Stimulated activated CD4-positive, alpha-beta T cell treated with anti-CD3 and anti-CD28 coated beads, TNF-alpha, amount 100 ng/mL, for 48 hours (primary cell): ENCODE measurements around the gene AKAP11.
"Not testable (repeated sequence)": the region's sequence is repeated elsewhere in the genome, so short reads cannot be mapped to it uniquely, and the experiment has no call there.

Experiments used
- DNase-seq, 3 donors: peaks; one replicate each; pipeline ENCODE4 v3.0.0-alpha.2; 2020; ENCODE audit warnings: low read depth in 3 of 3

Gene AKAP11, protein sequence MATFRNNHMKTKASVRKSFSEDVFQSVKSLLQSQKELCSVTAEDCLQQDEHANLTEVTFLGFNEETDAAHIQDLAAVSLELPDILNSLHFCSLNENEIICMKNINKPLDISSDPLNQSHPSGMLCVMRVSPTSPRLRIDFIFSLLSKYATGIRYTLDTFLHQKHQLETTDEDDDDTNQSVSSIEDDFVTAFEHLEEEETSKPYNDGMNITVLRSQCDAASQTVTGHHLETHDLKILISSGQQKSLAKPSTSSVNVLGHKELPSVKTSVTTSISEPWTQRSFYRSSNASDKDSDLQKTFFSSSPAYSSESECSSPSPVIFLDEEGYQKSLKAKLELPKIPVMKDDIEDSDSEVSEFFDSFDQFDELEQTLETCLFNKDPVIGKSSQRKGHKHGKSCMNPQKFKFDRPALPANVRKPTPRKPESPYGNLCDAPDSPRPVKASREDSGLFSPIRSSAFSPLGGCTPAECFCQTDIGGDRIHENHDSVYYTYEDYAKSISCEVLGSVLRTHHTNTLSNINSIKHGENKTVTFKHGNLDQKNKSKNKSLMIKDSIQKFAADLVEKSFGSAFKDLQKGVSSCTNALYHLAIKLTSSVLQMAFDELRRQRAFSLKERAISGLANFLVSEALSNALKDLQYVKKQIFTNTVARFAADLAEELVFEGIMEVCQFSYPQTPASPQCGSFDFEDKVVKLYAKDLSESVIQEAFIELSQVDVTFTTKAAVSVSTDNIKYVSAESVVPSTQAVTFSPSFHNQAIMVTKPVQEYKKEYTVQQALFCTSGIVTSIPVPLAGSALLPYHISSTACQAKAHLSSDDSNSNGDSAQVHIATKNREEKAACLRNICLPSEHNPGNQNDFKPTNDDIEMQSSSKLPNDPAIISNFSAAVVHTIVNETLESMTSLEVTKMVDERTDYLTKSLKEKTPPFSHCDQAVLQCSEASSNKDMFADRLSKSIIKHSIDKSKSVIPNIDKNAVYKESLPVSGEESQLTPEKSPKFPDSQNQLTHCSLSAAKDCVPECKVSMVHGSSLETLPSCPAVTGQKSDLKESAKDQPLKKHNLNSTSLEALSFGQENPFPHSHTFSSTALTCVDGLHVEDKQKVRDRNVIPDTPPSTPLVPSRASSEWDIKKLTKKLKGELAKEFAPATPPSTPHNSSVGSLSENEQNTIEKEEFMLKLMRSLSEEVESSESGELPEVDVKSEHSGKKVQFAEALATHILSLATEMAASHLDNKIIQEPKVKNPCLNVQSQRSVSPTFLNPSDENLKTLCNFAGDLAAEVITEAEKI (N-terminal part only)

DNA sequence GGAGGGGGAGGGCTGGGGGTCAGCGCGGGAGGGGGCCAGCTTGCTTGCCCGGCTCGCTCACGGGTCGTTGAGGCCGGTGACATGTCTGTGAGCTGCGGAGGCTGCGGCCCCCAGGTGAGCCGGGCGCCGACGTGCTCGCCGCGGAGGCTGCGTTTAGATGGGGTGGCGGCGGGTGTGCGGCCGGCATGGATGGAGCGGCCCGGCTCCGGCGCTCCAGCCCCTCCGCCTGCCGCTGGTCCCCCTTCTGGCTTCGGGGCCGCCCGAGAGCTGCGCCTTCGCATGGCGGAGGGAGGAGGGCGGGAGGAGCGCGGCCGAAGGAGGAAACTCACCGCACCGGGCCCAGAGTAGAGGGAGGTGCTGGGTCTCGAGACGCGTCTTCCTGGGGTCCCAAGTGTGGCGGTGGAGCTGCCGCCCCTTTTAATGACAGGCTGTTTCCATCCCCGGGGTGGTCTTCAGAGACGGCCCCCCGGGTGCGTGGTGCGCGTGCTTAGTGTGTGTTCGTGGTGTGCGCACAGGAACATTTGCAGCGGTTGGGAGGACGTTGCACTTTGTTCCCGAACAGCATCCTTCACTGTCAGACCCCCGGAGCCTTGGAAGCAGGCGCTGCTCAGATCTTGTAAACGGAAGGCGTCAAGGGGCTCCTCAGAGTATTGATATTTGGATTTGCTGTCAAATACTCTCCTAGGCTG, at the start of gene AKAP11:
AKAP11 (plus strand) TSS at position 38 of the 689 bp plus-strand sequence. CDS start 14,197 bp downstream, outside the sequence.
- peak; percentile 18 to 43 (median 35) for DNase-seq

DNA sequence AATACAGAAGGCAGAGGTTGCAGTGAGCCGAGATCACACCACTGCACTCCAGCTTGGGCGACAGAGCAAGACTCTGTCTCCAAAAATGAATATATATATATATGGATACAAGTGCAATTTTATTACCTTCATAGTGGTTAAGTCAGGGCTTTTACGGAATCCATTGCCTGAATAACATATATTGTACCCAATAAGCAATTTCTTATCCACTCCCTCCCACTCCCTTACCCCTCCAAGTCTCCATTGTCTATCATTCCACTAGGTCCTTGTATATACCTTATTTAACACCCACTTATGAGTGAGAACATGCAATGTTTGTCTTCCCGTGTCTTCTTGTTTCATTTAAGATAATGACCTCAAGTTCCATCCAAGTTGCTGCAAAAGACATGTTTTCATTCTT, 48.3 kb upstream of the AKAP11 start:
- no peak for DNase-seq

DNA sequence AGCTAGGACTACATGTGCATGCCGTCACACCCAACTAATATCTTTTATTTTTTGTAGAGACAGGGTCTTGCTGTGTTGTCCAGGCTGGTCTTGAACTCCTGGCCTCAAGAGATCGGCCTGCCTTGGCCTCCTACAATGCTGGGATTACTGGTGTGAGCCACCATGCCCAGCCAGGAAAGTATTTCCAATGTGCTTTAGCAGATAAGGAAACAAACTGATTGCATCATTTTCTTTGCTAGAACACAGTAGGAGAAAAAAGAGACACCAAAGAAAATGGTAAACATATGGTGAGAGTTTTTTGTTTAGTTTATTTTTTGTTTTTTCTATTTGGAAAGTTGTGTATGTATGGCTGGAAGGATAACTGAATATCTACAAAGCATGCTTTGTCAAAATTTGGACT, 46.9 kb upstream of the AKAP11 start:
- DNase-seq, result no peak

DNA sequence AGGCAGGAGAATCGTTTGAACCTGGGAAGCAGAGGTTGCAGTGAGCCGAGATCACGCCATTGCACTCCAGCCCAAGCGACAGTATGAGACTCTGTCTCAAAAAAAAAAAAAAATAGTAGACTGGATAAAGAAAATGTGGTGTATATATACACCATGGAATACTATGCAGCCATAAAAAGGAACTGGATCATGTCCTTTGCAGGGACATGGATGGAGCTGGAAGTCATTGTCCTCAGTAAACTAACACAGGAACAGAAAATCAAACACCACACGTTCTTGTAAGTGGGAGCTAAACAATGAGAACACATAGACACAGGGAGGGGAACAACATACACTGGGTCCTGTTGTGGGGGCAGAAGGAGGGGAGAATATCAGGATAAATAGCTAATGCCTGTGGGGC, 45.2 kb upstream of the AKAP11 start:
- DNase-seq, result not testable (repeated sequence)

DNA sequence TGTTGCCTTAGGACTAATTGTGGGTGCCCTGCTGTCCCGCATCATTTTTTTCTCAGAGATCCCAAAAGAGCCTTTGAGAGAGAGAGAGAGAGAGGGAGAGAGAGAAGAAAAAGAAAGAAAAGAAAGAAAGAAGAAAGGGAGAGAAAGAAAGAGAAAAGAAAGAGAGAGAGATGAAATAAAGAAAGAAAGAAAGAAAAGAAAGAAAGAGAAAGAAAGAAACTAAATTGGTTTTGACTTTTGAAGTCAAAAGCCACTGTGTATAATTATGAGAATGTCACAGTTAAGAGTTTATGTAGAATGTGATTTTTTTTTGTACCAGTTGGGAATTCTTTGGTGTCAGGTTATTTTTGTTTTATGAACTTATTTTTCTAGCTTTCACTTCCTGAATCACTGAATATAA, 43.4 kb upstream of the AKAP11 start:
- no peak for DNase-seq

DNA sequence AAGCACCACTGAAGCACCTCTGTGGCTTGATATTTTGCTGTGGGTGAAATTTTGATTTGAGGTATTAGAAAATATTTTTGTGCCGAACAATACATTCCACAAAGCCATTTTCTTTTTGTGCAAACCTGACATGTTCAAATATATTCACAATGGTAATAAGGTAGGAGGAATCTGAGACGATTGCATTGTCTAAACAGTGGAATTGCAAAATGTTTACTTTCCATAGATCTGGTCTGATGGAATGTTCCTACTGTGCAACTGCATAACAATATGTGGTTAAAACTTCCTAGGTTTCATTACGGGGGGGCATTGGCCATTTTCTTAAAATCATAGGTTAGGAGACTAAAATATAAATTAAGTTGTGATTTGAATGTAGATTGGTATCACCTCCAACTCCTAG, 42.7 kb upstream of the AKAP11 start:
- no peak for DNase-seq

DNA sequence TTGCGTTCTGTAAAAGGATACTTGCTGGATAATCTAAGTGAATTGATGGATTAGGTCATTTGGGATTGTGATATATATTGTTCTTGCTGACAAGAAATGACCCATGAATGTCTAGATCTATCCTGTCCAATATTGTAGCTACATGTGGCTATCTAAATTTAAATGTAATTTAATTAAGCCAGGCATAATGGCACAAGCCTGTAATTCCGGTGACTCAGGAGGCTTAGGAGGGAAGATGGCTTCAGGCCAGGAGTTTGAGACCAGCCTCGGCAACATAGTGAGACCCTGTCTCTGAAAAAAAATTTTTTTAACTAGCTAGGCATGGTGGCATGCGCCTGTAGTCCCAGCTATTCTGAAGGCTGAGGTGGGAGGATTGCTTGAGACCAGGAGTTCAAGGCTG, 39.3 kb upstream of the AKAP11 start:
- DNase-seq, result no peak

DNA sequence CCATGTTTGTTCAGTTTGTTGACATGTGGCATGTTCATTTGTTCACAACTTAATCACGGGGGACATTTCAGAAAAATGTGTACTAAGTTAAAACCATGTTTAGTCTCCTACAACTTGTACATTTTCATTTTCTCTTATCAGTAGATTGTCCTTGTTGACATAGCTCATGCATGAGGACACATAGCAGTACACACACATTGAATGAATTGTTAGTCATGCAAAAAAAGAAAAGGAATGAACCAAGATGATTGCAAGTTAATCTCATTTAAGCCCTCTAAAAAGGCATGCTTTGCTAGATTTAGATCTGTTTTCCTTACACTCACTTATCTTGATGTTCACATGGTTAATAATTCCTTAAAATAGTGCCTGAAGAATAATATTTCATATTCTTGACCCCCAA, 38.2 kb upstream of the AKAP11 start:
- no peak for DNase-seq

DNA sequence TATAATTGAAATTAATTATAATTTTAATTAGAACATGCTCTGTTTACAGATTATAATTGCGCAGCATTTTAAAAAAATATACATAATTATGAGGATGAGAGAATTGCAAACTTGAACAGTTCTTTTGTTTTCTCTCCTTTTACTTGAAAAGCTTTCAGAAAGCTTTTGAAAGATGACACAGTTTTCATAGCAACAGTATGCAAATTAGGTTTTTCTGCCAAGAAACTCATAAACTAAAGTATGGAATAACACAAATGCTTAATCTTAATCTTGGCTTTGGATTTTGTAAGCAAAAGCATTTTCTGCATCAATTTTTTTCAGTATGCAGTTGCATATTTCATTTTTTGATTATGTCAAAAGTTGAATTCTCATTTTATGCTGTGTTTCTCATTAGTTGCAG, 32.8 kb upstream of the AKAP11 start:
- no peak for DNase-seq

DNA sequence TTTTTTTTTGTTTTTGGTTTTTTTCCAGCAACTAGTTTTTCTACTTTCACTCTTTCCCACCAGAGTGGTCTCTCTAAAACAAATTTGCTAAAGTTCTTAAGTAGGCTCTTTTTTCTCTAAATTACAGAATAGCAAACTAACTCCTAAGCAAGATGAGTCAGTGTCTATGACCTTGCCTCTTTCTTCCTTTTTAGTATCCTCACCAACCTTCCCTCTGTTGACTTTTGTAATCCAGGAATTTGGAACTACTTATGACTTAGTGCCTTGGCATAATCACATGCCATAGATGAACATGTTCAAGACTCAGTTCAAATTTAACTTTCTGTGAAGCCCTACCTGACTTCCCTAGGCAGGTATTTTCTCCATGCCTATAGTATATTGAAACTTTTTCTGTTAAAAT, 32.3 kb upstream of the AKAP11 start:
- no peak for DNase-seq

DNA sequence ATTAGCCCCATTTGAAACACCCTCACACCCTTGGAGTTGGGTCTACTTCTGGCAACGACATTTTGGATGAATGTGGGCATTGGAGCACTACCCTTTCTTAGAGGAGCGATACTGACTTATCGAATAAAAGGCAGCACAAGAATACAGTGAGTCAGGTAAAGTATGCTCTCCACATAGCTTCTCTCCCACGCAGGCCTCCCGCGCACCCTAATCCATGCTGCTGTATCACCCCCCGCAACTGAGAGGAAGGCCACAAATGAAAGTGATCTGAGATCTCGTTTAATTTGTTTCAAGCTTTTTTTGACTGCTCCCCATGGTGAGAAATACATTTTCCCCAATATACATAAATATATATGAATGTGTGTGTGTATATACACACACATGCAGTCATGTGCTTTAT, 25.4 kb upstream of the AKAP11 start:
- no peak for DNase-seq

DNA sequence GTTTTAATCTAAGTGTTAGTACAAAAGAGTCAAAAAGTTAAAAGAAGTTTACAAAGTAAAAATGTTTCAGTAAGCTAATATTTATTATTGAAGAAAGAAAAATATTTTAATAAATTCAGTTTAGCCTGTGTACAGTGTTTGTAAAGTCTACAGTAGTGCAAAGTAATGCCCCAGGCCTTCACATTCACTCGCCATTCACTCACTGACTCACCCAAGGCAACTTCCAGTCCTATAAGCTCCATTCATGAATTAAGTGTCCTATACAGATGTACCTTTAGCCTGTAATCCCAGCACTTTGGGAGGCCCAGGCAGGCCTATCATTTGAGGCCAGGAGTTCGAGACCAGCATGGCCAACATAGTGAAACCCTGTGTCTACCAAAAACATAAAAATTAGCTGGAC, 24.1 kb upstream of the AKAP11 start:
- no peak for DNase-seq

DNA sequence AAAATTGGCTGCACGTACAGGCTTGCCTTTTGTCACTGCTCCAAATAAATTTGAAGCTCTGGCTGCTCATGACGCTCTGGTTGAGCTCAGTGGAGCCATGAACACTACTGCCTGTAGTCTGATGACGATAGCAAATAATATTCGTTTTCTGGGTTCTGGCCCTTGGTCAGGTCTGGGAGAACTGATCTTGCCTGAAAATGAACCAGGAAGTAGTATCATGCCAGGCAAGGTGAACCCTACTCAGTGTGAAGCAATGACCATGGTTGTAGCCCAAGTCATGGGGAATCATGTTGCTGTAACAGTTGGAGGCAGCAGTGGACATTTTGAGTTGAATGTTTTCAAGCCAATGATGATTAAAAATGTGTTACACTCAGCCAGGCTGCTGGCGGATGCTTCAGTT, 16.1 kb upstream of the AKAP11 start:
- DNase-seq, result no peak

DNA sequence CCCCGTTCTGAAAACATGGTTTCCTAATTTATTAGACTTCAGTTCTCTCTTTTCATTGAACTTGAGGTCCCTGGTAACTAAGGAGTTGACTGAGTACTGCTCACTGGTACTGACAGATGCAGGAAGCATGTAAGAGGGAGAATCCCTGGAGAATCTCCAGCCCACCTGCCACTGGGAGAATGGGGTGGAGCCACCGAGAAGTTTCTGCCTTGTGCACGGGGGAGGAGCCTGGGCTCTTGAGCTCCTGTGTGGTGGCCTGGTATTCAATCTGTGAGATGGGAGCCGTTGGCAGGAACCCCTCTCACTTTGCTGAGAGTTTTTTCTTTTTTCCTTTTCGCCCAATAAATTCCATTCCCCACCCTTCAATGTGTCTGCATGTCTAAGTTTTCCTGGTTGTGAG, 13.2 kb upstream of the AKAP11 start:
- no peak for DNase-seq

DNA sequence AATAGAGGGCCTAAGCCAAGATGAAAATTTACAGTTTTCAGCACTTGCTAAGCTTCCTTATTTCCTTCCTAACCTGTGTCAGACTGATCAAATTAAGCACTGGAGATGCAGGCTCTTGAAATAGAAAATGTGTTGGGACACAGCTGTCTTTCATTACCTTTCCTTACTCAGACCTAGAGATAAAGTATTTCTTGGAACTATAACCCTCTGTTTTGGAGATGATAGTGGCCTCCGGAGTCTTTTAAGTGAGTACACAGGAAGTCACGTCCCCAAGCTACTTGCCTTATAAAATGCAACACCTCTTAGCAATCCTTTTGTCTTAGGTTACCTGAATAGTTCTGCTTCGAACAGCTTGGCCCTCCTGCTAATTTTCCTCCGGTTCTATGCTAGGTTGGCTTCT, 12.4 kb upstream of the AKAP11 start:
- DNase-seq, result no peak

DNA sequence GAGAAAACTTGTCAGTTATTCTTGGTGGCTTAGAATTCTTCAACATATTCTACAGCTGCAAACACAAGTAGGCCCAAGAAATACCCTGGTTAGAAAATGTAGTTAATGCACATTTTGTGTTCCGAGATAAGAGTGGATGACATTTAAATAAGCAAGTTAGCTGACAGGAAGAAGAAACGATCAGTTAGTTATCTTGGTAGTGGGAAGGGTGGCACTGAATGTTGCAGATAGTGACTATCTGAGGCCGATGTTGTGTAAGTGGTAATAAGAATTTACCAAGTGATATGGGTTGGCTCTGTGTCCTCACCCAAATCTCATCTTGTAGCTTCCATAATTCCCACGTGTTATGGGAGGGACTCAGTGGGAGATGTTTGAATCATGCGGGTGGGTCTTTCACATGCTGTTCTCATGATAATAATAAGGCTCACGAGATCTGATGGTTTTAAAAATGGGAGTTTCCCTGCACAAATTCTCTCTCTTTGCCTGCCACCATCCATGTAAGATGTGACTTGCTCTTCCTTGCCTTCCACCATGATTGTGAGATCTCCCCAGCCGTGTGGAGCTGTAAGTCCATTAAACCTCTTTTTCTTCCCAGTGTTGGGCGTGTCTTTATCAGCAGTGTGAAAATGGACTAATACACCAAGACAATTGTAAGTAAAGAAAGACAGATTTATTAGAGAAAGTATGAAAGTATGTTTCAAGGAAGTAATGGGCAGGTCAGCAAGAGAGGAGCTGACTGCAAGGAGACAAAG, 10.9 kb upstream of the AKAP11 start:
- no peak for DNase-seq

DNA sequence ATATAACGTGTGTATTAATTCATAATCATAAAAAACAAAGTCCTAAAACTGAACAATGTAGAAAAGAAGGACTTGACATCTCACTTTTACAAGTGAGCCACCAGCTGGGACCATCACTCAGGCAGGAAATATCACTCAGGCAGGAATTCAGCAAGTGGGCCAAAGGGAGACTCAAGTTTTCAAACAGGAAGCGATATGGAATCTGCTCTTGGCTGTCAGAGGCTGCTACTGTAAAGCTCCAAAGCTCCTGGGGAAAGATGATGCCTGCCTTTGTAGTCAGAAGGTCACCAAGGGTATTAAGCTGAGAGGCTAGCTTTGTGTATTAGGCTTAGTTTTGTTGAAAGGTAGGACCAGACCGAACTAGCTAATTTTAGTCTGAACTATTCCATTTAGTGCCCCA, 5.5 kb upstream of the AKAP11 start:
- no peak for DNase-seq

DNA sequence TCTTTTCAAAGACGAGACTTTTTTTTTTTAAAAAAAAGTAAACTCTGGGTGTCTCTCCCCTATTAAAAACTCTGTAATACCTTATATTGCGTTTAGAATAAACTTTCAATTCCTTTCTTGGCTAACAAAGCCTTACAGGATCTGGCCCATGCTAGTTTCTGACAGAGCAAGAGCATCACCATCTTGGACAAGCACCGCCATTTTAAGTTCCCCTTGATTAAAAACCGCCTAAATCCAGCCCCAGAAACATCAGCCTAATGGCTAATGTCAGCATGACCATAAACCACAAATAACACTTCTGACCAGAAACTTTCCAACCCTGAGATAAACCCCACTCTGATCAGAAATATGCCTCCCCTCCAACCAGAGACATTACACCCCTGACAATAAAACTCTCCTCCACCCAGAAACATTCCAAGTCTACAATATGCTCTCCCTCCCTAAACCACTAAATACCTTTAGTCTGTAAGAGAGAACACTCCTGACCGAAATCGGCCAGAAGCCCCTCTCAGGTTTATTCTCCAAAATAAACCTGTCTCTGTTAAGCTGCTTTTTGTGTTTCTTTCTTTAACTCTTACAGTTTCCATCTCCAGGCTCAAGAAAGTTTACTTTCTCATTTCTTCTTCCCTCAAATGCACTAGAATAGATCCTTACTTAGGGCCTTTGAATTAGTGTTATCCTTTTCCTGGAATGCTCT, 1.6 kb upstream of the AKAP11 start:
- no peak for DNase-seq

DNA sequence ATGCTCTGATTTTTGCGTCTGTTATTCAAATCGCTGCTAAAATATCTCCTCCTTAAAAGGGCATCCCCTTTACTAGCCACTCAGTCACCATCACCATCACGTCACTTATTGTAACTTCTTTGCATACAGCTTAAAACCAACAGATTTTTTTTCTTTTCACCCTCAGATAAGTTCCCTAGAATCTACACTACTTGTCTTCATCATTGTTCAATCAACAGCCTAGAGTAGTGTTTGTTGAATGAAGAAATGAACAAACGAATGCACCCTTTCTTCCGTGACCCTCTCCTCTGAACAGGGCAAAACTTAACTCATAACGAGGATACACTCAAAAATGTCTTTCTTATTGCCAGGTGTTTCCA, 1.1 kb upstream of the AKAP11 start:
- DNase-seq, result no peak
